Measurements from ENCODE around the gene MKNK1.

DNA sequence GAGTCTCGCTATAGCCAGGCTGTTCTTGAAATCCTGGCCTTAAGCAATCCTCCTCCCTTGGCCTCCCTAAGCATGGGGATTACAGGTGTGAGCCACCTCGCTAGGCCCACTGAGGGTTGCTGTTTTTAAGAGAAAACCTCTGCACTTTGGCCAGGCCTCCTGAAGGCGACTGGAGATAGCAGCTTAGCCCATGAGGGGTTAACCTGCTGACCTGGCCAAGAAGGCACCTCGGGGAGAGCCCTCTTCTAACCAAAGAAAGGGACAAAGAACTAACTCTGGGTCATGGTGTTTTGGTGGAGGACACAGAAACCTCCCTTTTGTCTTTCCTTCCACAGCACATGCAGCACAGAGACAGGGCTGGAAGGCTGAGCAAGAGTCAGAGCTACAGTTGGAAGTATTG lies 35.0 kb downstream of the MKNK1 start:
- TF ChIP-seq EP300 (IDR thresholded peaks at IDR 0.05) (no peak), POLR2A (IDR thresholded peaks at IDR 0.05) (no peak), POLR2AphosphoS5 (IDR thresholded peaks at IDR 0.05) (no peak)
- TF ChIP-seq, protein P1, sequence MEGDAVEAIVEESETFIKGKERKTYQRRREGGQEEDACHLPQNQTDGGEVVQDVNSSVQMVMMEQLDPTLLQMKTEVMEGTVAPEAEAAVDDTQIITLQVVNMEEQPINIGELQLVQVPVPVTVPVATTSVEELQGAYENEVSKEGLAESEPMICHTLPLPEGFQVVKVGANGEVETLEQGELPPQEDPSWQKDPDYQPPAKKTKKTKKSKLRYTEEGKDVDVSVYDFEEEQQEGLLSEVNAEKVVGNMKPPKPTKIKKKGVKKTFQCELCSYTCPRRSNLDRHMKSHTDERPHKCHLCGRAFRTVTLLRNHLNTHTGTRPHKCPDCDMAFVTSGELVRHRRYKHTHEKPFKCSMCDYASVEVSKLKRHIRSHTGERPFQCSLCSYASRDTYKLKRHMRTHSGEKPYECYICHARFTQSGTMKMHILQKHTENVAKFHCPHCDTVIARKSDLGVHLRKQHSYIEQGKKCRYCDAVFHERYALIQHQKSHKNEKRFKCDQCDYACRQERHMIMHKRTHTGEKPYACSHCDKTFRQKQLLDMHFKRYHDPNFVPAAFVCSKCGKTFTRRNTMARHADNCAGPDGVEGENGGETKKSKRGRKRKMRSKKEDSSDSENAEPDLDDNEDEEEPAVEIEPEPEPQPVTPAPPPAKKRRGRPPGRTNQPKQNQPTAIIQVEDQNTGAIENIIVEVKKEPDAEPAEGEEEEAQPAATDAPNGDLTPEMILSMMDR (IDR thresholded peaks at IDR 0.05): no peak
